H9 (cell line): ENCODE results near the gene TCIRG1. TPM values are rescaled to one million over a fixed set of nuclear protein-coding genes. Genes with fewer than 3 reads are reported as not detected.

Experiments
- DNase-seq: peaks from one replicate; pipeline ENCODE4 v3.0.0-alpha.2; 2017
- H2AFZ ChIP-seq: one replicate; pipeline ENCODE4 v1.6.1; 2013; ENCODE audit warnings: mild to moderate bottlenecking, low read length, control low read depth, moderate library complexity
- H2AK5ac ChIP-seq: 2 replicates; pipeline ENCODE4 v1.6.1; 2013; ENCODE audit warnings: low read length, control low read depth, mixed read lengths; ENCODE audit not compliant: insufficient read length
- H2BK120ac ChIP-seq: one replicate; pipeline ENCODE4 v1.6.1; 2013; ENCODE audit warnings: low read depth, mild to moderate bottlenecking, low read length, control low read depth, inconsistent platforms; ENCODE audit not compliant: poor library complexity, severe bottlenecking
- H2BK12ac ChIP-seq: 2 replicates; pipeline ENCODE4 v1.6.1; 2013; ENCODE audit warnings: low read length, control low read depth, mixed read lengths, low read depth; ENCODE audit not compliant: insufficient read length
- H2BK15ac ChIP-seq: 2 replicates; pipeline ENCODE4 v1.6.1; 2013; ENCODE audit warnings: low read depth, low read length, control low read depth
- H2BK20ac ChIP-seq: one replicate; pipeline ENCODE4 v1.6.1; 2013; ENCODE audit warnings: low read depth, mild to moderate bottlenecking, low read length, control low read depth, inconsistent platforms; ENCODE audit not compliant: poor library complexity, severe bottlenecking
- H2BK5ac ChIP-seq: 2 replicates; pipeline ENCODE4 v1.6.1; 2013; ENCODE audit warnings: low read length, control low read depth, mixed read lengths; ENCODE audit not compliant: insufficient read length
- H3K14ac ChIP-seq: 2 replicates; pipeline ENCODE4 v1.6.1; 2013; ENCODE audit warnings: low read length, control low read depth; ENCODE audit not compliant: insufficient read depth
- H3K18ac ChIP-seq: 2 replicates; pipeline ENCODE4 v1.6.1; 2013; ENCODE audit warnings: low read depth, mild to moderate bottlenecking, mixed read lengths, low read length, control low read depth; ENCODE audit not compliant: insufficient read length
- H3K23ac ChIP-seq: 2 replicates; pipeline ENCODE4 v1.6.1; 2013; ENCODE audit warnings: low read length, control low read depth, mixed read lengths, low read depth; ENCODE audit not compliant: insufficient read length
- H3K23me2 ChIP-seq: 2 replicates; pipeline ENCODE4 v1.6.1; 2013; ENCODE audit warnings: low read depth, mild to moderate bottlenecking, mixed read lengths, low read length, control low read depth; ENCODE audit not compliant: insufficient read length, poor library complexity, severe bottlenecking
- H3K27ac ChIP-seq: 2 replicates; pipeline ENCODE4 v1.5.1; 2013; ENCODE audit warnings: low read length, control low read depth, mixed read lengths, low read depth; ENCODE audit not compliant: insufficient read length
- H3K27me3 ChIP-seq: 2 replicates; pipeline ENCODE4 v1.6.1; 2013; ENCODE audit warnings: low read length, control low read depth, inconsistent platforms; ENCODE audit not compliant: insufficient read depth
- H3K4ac ChIP-seq: 2 replicates; pipeline ENCODE4 v1.6.1; 2013; ENCODE audit warnings: low read depth, mild to moderate bottlenecking, control low read depth, inconsistent platforms, low read length, moderate library complexity
- H3K4me1 ChIP-seq: 2 replicates; pipeline ENCODE4 v1.6.1; 2013; ENCODE audit warnings: low read length, control low read depth, inconsistent platforms; ENCODE audit not compliant: insufficient read depth
- H3K4me2 ChIP-seq: 2 replicates; pipeline ENCODE4 v1.6.1; 2013; ENCODE audit warnings: low read length, control low read depth, mixed read lengths; ENCODE audit not compliant: insufficient read length, insufficient read depth
- H3K56ac ChIP-seq: 2 replicates; pipeline ENCODE4 v1.6.1; 2013; ENCODE audit warnings: low read depth, mild to moderate bottlenecking, mixed read lengths, low read length, control low read depth; ENCODE audit not compliant: insufficient read length
- H3K79me1 ChIP-seq: 2 replicates; pipeline ENCODE4 v1.6.1; 2013; ENCODE audit warnings: low read depth, mild to moderate bottlenecking, moderate library complexity, low read length, control low read depth, inconsistent platforms; ENCODE audit not compliant: insufficient read depth, poor library complexity, severe bottlenecking
- H3K79me2 ChIP-seq: 2 replicates; pipeline ENCODE4 v1.6.1; 2013; ENCODE audit warnings: low read length, control low read depth, inconsistent platforms; ENCODE audit not compliant: insufficient read depth
- H3K9ac ChIP-seq: 2 replicates; pipeline ENCODE4 v1.6.1; 2013; ENCODE audit warnings: low read length, control low read depth, mixed read lengths; ENCODE audit not compliant: insufficient read length; ENCODE audit errors: extremely low read depth
- H3K9me3 ChIP-seq: one replicate; pipeline ENCODE4 v1.6.1; 2013; ENCODE audit warnings: low read depth, low read length, inconsistent platforms; ENCODE audit not compliant: control insufficient read depth
- H3T11ph ChIP-seq: one replicate; pipeline ENCODE4 v1.6.1; 2013; ENCODE audit warnings: mild to moderate bottlenecking, low read length, control low read depth, inconsistent platforms
- H4K20me1 ChIP-seq: one replicate; pipeline ENCODE4 v1.6.1; 2013; ENCODE audit not compliant: control insufficient read depth, insufficient read length, insufficient read depth
- H4K5ac ChIP-seq: 2 replicates; pipeline ENCODE4 v1.6.1; 2013; ENCODE audit warnings: low read depth, mild to moderate bottlenecking, mixed read lengths, low read length, control low read depth; ENCODE audit not compliant: insufficient read length
- H4K8ac ChIP-seq: replicated peaks from 2 replicates; pipeline ENCODE4 v1.6.1; 2013; ENCODE audit warnings: low read length, control low read depth, mixed read lengths, low read depth; ENCODE audit not compliant: insufficient read length
- H4K91ac ChIP-seq: 2 replicates; pipeline ENCODE4 v1.6.1; 2013; ENCODE audit warnings: low read depth, mild to moderate bottlenecking, moderate library complexity, mixed read lengths, low read length, control low read depth; ENCODE audit not compliant: insufficient read length
- H3K27ac Mint-ChIP-seq, 3 experiments: 2 replicates in 2 of 3; 3 replicates in 1 of 3; pipeline ENCODE4 v1.8.0; 2020 to 2021; ENCODE audit warnings: mixed read lengths in 3 of 3, mild to moderate bottlenecking in 1 of 3, moderate library complexity in 1 of 3
- H3K27me3 Mint-ChIP-seq: 2 replicates; pipeline ENCODE4 v1.8.0; 2021; ENCODE audit warnings: low read depth, mild to moderate bottlenecking, moderate library complexity, mixed read lengths
- H3K36me3 Mint-ChIP-seq, 3 experiments: 2 replicates in 2 of 3; 3 replicates in 1 of 3; pipeline ENCODE4 v1.8.0; 2020 to 2021; ENCODE audit warnings: low read depth in 3 of 3, mixed read lengths in 3 of 3; ENCODE audit not compliant: insufficient read depth in 1 of 3
- H3K4me1 Mint-ChIP-seq, 2 experiments: 2 replicates each; pipeline ENCODE4 v1.8.0; 2020; ENCODE audit warnings: mixed read lengths in 2 of 2
- H3K4me3 Mint-ChIP-seq, 2 experiments: 2 replicates in 1 of 2; 3 replicates in 1 of 2; pipeline ENCODE4 v1.8.0; 2020 to 2021; ENCODE audit warnings: mild to moderate bottlenecking in 2 of 2, mixed read lengths in 2 of 2, moderate library complexity in 1 of 2
- H3K9me3 Mint-ChIP-seq, 2 experiments: 2 replicates in 1 of 2; 3 replicates in 1 of 2; pipeline ENCODE4 v1.8.0; 2020; ENCODE audit warnings: mild to moderate bottlenecking in 2 of 2, mixed read lengths in 2 of 2, moderate library complexity in 1 of 2
- CTCF ChIP-seq: fragments of 200-600 bp; sonication (generic); conservative IDR thresholded peaks from 3 replicates; pipeline ENCODE4 v1.8.0; 2021; ENCODE audit warnings: antibody characterized with exemption, mild to moderate bottlenecking
- WGBS: extraction: QIAGEN DNeasy Blood & Tissue Kit; methylation state at CpG from one replicate; pipeline ENCODE4 v1.1.7; 2013; ENCODE audit warnings: missing lambda C conversion rate, low lambda C conversion rate, mixed read lengths; ENCODE audit not compliant: insufficient read length; ENCODE audit errors: extremely low coverage; 5-methylcytosine and 5-hydroxymethylcytosine counted together
- total RNA-seq: library from RNA; stranded (reverse); gene quantifications from 2 replicates; pipeline ENCODE4 v1.2.1, GENCODE V29; 2021

The TCIRG1 gene
- total RNA-seq, 1 experiment from 2014 or later = 24.4 TPM

- no peak overlapping the region for H3K4me2 ChIP-seq
- Mint-ChIP-seq H3K4me3 (no peak overlapping the region), H3K4me1 (no peaks in the 10 kb centered on the region), H3K36me3 (peaks cover 17 to 30% (median 30%) of the 10 kb centered on the region in 3 experiments), H3K27me3 (no peaks in the 10 kb centered on the region), H3K27ac (no peak overlapping the region), H3K9me3 (no peaks in the 10 kb centered on the region)
- no peak overlapping the region for H3K27ac ChIP-seq
- H3K4ac ChIP-seq = no peak overlapping the region
- no peaks in the 10 kb centered on the region for H3K9me3 ChIP-seq
- WGBS = no CpG with 5 or more reads among the region's 3 CpGs
- H3K23me2 ChIP-seq = no peaks in the 10 kb centered on the region
- H4K8ac ChIP-seq = no peak overlapping the region
- no peak overlapping the region for H4K91ac ChIP-seq
- H3K9ac ChIP-seq = no peak overlapping the region
- no peak overlapping the region for H3K56ac ChIP-seq
- no peaks in the 10 kb centered on the region for H3K27me3 ChIP-seq
- no peak overlapping the region for H3K23ac ChIP-seq
- H2AK5ac ChIP-seq = no peak overlapping the region
- H3K4me1 ChIP-seq = no peaks in the 10 kb centered on the region
- H3K79me2 ChIP-seq = peaks cover 7% of the 10 kb centered on the region
- no peak overlapping the region for H3K18ac ChIP-seq
- no peak overlapping the region for H4K5ac ChIP-seq
- H3K79me1 ChIP-seq = peaks cover 7% of the 10 kb centered on the region
- H2BK15ac ChIP-seq = no peak overlapping the region
- no peak overlapping the region for H2AFZ ChIP-seq
- H3K14ac ChIP-seq = no peak overlapping the region
- H3T11ph ChIP-seq = no peak overlapping the region
- H2BK20ac ChIP-seq = no peak overlapping the region
- H2BK120ac ChIP-seq = no peak overlapping the region
- DNase-seq = no peak
- TF ChIP-seq CTCF = no peak
- H4K20me1 ChIP-seq = no peaks in the 10 kb centered on the region
- no peak overlapping the region for H2BK12ac ChIP-seq
- no peak overlapping the region for H2BK5ac ChIP-seq
Measured at GRCh38 chr11:68083517-68083916, 44.7 kb downstream of the TCIRG1 start.
